ENCODE data around the gene TMEM171.

TMEM171 gene

GRCh38 chr5:73155271-73156222 is 35.2 kb downstream of the TMEM171 start:
- Histone ChIP-seq H2AFZ (ENCODE audit: low read depth) (no peak overlapping the region), H3K36me3 (ENCODE audit: insufficient read depth) (no peaks in the 10 kb centered on the region), H3K9ac (no peak overlapping the region), H3K4me3 (IDR thresholded peaks at IDR 0.05; ENCODE audit: insufficient read depth, low read depth, low read length) (no peak overlapping the region), H3K27ac (no peak overlapping the region), H4K20me1 (ENCODE audit: insufficient read depth) (no peaks in the 10 kb centered on the region), H3K4me1 (ENCODE audit: low read depth, poor library complexity, severe bottlenecking) (peaks cover 11% of the 10 kb centered on the region), H3K27me3 (ENCODE audit: insufficient read depth, low read depth) (peaks cover 64% of the 10 kb centered on the region), H3K79me2 (ENCODE audit: insufficient read depth, low read depth) (no peaks in the 10 kb centered on the region), H3K4me2 (no peak overlapping the region)
- TF ChIP-seq, protein P1, sequence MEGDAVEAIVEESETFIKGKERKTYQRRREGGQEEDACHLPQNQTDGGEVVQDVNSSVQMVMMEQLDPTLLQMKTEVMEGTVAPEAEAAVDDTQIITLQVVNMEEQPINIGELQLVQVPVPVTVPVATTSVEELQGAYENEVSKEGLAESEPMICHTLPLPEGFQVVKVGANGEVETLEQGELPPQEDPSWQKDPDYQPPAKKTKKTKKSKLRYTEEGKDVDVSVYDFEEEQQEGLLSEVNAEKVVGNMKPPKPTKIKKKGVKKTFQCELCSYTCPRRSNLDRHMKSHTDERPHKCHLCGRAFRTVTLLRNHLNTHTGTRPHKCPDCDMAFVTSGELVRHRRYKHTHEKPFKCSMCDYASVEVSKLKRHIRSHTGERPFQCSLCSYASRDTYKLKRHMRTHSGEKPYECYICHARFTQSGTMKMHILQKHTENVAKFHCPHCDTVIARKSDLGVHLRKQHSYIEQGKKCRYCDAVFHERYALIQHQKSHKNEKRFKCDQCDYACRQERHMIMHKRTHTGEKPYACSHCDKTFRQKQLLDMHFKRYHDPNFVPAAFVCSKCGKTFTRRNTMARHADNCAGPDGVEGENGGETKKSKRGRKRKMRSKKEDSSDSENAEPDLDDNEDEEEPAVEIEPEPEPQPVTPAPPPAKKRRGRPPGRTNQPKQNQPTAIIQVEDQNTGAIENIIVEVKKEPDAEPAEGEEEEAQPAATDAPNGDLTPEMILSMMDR (conservative IDR thresholded peaks at IDR 0.05; ENCODE audit: low read depth, low read length), result no peak

GRCh38 chr5:73157414-73158303 is 37.3 kb downstream of the TMEM171 start:
- no peaks in the 10 kb centered on the region for H3K36me3 ChIP-seq (ENCODE audit: insufficient read depth)
- H3K27me3 ChIP-seq (ENCODE audit: insufficient read depth, low read depth), result peaks cover 83% of the 10 kb centered on the region
- no peak overlapping the region for H3K4me2 ChIP-seq
- no peaks in the 10 kb centered on the region for H4K20me1 ChIP-seq (ENCODE audit: insufficient read depth)
- no peak overlapping the region for H3K9ac ChIP-seq
- H3K4me1 ChIP-seq (ENCODE audit: low read depth, poor library complexity, severe bottlenecking), result peaks cover 23% of the 10 kb centered on the region
- H2AFZ ChIP-seq (ENCODE audit: low read depth), result no peak overlapping the region
- no peaks in the 10 kb centered on the region for H3K79me2 ChIP-seq (ENCODE audit: insufficient read depth, low read depth)
- H3K27ac ChIP-seq, result no peak overlapping the region
- TF ChIP-seq, protein P1 (conservative IDR thresholded peaks at IDR 0.05; ENCODE audit: low read depth, low read length), result no peak
- no peak overlapping the region for H3K4me3 ChIP-seq (IDR thresholded peaks at IDR 0.05; ENCODE audit: insufficient read depth, low read depth, low read length)

DNA sequence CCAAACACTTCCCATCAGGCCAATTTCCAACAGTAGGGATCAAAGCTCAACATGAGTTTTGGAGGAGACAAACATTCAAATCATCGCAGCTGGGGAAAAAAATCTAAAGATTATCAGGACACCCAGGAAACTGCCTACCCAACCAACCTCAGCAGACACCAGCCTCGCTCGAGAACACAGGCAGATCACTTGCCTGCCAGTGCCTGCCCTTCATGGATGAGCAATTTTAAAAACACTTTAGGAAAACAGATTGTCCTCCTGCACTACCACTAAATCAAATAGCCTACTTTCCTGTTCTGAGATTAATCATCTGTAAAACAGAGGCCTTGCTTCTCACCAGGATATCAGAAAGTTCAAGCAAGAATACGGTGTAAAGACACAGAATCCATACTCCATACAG is 37.9 kb downstream of the TMEM171 start:
- H3K9ac ChIP-seq, result no peak overlapping the region
- H3K4me3 ChIP-seq (IDR thresholded peaks at IDR 0.05; ENCODE audit: insufficient read depth, low read depth, low read length), result no peak overlapping the region
- no peaks in the 10 kb centered on the region for H4K20me1 ChIP-seq (ENCODE audit: insufficient read depth)
- H3K27me3 ChIP-seq (ENCODE audit: insufficient read depth, low read depth), result peaks cover 84% of the 10 kb centered on the region
- H3K4me1 ChIP-seq (ENCODE audit: low read depth, poor library complexity, severe bottlenecking), result peaks cover 23% of the 10 kb centered on the region
- H3K36me3 ChIP-seq (ENCODE audit: insufficient read depth), result no peaks in the 10 kb centered on the region
- TF ChIP-seq, protein P1 (conservative IDR thresholded peaks at IDR 0.05; ENCODE audit: low read depth, low read length), result no peak
- H3K79me2 ChIP-seq (ENCODE audit: insufficient read depth, low read depth), result no peaks in the 10 kb centered on the region
- no peak overlapping the region for H2AFZ ChIP-seq (ENCODE audit: low read depth)
- no peak overlapping the region for H3K27ac ChIP-seq
- no peak overlapping the region for H3K4me2 ChIP-seq

DNA sequence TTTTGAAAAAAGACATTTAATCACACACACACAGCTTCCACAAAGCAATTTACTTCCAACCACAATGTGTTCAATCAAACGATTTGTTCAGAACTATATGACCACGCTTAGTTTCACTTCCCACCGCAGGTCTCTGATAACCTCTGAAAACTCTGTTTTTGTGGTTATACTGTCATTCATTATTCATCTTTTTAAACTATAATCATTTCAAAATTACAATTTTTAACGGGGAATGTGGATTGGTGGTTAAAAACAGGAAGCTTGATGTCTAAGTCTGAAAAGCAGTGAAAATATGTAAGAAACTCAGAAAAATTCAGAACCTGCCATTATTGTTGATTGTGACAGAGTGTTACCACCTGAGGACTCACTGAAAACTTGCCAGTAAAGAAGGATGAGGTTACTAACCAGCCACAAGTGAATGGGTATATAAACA is 39.9 kb downstream of the TMEM171 start:
- H3K4me3 ChIP-seq (IDR thresholded peaks at IDR 0.05; ENCODE audit: insufficient read depth, low read depth, low read length), result no peak overlapping the region
- no peak overlapping the region for H3K9ac ChIP-seq
- TF ChIP-seq, protein P1 (conservative IDR thresholded peaks at IDR 0.05; ENCODE audit: low read depth, low read length), result no peak
- H3K79me2 ChIP-seq (ENCODE audit: insufficient read depth, low read depth), result no peaks in the 10 kb centered on the region
- H3K4me2 ChIP-seq, result peak overlapping the region; percentile 35; the same call in 1 of the 2 replicates
- H3K36me3 ChIP-seq (ENCODE audit: insufficient read depth), result no peaks in the 10 kb centered on the region
- H4K20me1 ChIP-seq (ENCODE audit: insufficient read depth), result no peaks in the 10 kb centered on the region
- peaks cover 23% of the 10 kb centered on the region for H3K4me1 ChIP-seq (ENCODE audit: low read depth, poor library complexity, severe bottlenecking)
- peaks cover 90% of the 10 kb centered on the region for H3K27me3 ChIP-seq (ENCODE audit: insufficient read depth, low read depth)
- no peak overlapping the region for H2AFZ ChIP-seq (ENCODE audit: low read depth)
- no peak overlapping the region for H3K27ac ChIP-seq
